Right kidney (tissue), 1 donor: Measurements from ENCODE around the gene ZNF700.
A peak's percentile ranks its signal among the peaks of the same experiment; 100 is the strongest.
"Not testable (repeated sequence)": the region's sequence is repeated elsewhere in the genome, so short reads cannot be mapped to it uniquely, and the experiment has no call there.

Experiments
- DNase-seq: peaks from one replicate; pipeline ENCODE4 v3.0.0-alpha.2; 2016

The ZNF700 gene

DNA sequence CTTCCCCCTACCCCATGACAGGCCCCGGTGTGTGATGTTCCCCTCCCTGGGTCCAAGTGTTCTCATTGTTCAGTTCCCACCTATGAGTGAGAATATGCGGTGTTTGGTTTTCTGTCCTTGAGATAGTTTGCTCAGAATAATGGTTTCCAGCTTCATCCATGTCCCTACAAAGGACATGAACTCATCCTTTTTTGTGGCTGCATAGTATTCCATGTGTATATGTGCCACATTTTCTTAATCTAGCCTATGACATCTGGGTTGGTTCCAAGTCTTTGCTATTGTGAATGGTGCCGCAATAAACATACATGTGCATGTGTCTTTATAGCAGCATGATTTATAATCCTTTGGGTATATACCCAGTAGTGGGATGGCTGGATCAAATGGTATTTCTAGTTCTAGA lies 13.5 kb downstream of the ZNF700 start:
- not testable (repeated sequence) for DNase-seq

DNA sequence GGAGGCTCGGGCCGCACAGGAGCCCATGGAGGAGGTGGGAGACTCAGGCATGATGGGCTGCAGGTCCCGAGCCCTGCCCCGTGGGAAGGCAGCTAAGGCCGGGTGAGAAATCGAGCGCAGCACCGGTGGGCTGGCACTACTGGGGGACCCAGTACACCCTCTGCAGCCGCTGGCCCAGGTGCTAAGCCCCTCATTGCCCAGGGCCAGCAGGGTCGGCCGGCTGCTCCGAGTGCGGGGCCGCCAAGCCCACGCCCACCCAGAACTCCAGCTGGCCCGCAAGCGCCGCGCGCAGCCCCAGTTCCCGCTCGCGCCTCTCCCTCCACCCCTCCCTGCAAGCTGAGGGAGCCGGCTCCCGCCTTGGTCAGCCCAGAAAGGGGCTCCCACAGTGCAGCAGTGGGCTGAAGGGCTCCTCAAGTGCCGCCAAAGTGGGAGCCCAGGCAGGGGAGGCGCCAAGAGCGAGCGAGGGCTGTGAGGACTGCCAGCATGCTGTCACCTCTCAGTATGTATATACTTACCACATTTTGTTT lies 16.5 kb downstream of the ZNF700 start:
- not testable (repeated sequence) for DNase-seq

DNA sequence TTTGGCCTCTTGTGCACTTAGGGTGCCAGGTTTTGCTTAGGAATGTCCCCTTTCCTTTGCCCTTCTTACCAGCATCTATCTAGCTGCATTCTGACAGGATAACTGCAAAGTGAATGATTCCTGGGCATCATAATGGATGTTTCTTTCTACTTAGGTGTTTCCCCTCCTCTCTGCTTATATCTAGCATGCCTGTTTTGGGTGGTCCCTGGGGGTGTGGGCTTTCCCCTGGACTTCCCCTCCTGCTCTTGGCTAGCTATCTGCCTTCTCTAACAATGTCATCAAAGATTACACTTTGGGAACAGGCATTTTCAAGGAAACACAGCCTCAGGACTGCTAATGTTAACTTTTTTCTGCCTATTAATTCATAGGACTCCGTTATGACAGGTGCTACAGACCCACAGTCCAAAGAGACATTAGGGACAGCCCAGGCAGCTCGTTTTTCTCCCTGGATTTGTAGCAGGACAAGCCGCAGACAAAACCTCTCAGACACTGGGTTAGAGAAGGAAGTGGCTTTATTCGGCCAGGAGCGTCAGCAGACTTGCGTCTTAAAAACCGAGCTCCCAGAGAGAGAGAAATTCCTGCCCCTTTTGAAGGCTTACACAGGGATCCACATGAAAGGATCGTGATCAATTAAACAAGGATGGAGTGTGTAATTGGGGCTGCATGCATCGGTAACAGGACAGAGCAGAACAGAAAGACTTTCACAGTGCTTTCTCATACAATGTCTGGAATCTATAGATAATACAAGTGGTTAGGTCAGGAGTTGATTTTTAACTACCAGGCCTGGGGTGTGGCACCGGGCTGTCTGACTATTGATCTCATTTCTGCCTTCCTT lies 17.3 kb downstream of the ZNF700 start:
- no peak for DNase-seq

DNA sequence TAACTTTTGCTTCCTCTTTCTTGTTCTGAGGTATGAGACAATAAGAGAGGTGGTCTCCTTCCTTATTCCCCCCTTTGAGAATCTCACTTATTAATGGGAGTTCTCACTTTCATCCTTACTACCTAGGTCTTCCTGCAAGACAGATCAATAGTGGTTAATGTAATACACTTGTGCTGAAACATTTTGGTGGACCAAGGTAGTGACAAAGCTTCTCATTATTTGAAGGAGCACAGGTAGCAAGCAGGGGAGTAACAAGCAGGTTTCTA lies 17.9 kb downstream of the ZNF700 start:
- peak; percentile 12 for DNase-seq

DNA sequence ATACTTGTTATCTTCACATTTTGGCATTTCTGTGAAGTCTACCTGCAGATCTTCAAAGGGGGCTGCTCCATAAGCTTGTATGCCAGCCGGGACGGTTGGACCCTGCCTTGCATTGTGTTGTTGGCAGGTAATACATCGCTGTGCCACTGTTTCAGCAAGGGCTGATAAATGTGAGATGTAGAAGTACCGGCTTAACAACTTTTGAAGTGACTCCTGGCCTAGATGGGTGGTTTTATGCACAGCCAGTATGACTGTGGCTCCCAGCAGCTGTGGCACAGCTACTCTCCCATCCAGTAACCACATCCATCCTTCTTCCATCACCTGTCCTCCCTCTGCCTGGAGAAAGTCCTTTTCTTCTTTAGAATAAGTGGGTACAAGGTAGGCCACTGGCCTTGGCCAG lies 19.7 kb downstream of the ZNF700 start:
- DNase-seq = no peak

DNA sequence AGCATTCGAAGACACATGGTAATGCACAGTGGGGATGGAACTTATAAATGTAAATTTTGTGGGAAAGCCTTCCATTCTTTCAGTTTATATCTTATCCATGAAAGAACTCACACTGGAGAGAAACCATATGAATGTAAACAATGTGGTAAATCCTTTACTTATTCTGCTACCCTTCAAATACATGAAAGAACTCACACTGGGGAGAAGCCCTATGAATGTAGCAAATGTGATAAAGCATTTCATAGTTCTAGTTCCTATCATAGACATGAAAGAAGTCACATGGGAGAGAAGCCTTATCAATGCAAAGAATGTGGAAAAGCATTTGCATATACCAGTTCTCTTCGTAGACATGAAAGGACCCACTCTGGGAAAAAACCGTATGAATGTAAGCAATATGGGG lies 23.7 kb downstream of the ZNF700 start:
- no peak for DNase-seq

DNA sequence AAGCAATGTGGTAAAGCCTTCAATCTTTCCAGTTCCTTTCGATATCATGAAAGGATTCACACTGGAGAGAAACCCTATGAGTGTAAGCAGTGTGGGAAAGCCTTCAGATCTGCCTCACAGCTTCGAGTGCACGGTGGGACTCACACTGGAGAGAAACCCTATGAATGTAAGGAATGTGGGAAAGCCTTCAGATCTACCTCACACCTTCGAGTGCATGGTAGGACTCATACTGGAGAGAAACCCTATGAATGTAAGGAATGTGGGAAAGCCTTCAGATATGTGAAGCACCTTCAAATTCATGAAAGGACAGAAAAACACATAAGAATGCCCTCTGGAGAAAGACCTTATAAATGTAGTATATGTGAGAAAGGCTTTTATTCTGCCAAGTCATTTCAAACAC lies 24.3 kb downstream of the ZNF700 start:
- DNase-seq = no peak

DNA sequence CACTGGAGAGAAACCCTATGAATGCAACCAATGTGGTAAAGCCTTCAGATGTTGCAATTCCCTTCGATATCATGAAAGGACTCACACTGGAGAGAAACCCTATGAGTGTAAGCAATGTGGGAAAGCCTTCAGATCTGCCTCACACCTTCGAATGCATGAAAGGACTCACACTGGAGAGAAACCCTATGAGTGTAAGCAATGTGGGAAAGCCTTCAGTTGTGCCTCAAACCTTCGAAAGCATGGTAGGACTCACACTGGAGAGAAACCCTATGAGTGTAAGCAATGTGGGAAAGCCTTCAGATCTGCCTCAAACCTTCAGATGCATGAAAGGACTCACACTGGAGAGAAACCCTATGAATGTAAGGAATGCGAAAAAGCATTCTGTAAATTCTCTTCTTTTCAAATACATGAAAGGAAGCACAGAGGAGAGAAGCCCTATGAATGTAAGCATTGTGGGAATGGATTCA lies 24.7 kb downstream of the ZNF700 start:
- not testable (repeated sequence) for DNase-seq

DNA sequence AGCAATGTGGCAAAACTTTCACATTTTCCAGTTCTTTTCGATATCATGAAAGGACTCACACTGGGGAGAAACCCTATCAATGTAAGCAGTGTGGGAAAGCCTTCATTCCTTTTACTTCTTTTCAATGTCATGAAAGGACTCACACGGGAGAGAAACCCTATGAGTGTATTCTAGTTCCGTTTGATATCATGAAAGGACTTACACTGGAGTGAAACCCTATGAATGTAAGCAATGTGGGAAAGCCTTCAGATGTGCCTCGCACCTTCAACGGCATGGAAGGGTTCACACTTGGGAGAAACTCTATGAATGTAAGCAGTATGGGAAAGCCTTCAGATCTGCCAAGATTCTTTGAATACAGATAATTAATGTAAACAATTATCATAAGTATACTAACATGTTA lies 25.4 kb downstream of the ZNF700 start:
- DNase-seq = no peak

DNA sequence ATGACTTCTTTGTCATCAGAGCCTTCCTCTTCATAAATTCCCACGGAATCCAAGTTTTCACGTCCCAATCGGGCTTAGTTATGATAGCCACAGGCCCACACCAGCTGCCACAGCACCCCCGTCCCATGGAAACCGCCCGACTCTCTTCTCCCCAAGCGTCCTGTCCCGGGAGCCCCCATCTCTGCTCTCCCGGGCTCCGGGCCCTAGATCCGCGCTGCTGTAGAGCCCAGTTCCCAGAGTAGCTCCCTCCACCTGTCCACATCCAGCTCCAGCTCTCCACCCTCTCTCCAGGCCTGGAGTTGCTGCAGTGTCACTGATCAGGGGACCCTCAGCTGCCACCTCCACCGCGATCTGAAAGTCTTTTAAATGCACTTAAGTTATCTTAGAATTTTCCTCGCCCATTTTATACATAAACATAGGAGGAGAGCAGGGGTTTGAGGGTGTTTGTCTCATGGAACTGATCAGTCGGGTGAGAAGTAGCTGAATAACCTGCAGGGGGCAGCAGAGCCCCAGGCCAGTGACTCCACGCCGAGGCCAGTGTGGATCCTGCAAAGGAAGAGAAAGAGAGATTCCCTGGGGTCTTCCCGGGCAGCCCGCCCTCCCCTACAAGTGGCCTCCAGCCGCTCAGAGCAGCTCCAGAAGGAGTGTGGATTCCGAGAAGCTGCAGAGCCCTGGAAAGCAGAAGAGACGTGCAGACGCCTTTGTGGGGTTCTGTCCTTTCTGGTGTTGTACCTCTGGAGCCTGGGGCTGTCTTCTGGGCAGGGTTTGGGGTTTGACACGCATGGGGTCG lies 38.9 kb downstream of the ZNF700 start:
- DNase-seq = peak; percentile 68

DNA sequence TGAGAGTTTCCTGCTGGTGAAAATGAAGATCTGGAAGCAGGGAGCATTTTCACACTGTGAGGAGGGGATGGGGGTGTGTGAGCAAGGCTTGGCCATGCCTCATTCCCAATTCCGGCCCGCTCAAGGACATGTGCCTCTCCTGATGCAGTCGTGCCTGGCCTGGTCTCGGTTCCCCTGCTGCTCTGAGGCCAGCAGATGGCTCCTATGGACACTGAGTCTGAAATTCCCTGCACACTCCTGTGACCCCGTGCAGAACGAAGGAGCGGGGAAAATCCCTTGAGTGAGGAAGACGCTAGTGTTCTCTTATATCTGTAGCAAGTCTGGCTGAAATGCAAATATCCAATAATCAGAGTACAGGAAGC lies 39.6 kb downstream of the ZNF700 start:
- no peak for DNase-seq

DNA sequence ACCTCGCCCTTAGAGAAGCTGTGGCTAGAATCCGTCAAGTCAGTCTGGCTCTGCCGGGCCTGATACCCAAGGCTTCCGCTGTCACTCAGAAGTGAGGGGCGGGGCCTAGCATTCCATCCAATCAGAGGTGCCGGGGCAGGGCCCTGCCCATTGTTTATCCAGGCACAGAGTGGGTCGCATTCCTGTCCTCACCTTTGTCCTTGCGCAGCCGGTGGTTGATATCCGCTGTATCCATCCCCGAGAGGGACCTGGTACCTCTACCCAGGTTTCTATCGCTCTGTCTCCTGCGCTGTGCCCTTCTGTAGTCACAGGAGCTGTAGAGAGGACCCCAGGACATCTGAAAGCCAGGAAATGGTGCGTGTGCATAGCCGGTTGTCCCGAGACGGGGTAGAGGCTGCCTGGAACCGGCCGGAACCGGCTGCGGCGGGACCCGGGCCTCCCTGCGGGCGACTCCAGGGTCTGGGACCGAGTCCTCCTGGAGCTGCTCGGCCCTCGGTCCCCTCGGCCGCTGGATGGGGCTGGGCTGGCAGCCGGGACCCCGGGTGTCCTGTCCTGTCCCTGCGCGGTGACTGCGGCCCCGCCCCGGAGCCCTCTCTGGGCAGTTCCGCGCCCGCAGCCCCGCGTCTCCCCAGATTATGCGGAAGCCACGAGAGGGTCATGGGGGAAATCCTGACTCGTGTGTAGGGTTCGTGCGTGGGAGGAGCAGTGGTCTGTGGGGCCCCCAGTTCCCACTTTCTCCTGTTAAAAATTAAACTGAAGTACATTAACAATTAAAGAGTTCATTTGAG lies 40.1 kb downstream of the ZNF700 start, which contains the start of gene ZNF763:
Gene ZNF763 (plus strand): TSS at position 183 of the 788 bp plus-strand sequence. CDS start 169 bp downstream, at position 352.
- peak; percentile 94 for DNase-seq

DNA sequence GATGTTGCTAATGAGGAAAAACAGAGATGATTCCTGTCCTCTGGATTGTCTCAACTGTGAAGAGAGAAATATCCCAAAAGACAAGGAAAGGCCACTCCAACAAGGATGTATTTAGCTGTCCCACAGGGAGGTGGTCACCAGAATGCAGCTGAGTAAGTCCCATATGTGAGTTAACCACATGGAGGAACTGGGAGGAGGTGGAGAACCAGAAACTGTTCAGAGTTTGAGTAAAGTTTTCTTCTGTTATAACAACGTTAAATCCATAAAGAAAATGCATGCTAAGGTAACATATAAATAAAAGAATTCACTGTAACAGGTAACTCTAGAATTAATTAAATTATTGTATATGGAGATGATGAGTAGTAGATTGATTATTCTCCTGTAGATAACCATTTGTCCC lies 45.3 kb downstream of the ZNF700 start:
- no peak for DNase-seq

DNA sequence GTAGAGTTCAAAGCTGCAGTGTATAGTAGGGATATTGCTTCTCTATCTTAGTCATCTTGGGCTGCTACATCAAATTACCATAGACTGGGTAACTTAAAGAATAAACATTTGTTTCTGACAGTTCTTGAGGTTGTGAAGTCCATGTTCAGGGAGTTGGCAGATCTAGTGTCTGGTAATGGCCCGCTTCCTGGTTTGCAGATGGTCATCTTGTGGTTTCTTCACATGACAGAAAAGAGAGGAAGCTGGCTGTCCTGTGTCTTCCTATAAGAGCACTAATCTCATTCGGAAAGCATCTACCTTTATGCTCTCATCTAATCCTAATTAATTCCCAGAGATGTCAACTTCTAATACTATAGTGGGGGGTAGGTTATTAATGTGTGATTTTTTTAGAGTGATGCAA lies 46.1 kb downstream of the ZNF700 start:
- no peak for DNase-seq

DNA sequence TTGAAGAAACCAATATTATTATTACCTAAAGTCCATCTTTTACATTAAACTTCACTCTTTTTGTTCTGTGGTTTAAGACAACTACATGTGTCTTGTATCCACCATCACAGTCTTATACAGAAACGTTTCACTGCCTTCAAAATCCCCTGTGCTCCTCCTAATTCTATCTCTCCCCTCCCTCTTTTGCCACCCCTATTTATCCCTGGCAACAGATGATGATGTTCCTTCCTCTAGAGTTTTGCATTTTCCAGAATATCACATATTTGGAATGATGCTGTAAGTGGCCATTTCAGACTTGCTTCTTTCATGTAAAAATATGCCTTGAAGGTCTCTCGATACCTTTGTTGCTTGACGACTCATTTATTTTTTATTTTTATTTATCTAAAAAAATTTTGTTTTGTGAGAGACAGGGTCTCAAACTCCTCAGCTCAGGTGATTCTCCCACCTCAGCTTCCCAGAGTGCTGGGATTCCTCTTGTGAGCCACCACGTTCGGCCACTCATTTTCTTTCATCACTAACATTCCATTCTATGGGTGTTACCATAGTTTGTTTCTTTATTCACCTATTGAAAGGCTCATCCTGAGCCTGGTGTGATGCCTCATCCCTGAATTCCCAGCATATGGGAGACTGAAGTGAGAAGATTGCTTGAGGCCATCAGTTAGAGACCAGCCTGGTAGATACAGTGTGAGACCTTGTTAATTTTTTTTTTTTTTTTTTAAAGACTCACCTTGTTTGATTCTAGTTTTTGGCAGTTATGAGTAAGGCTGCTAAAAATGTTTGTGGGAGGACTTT lies 48.3 kb downstream of the ZNF700 start:
- no peak for DNase-seq

DNA sequence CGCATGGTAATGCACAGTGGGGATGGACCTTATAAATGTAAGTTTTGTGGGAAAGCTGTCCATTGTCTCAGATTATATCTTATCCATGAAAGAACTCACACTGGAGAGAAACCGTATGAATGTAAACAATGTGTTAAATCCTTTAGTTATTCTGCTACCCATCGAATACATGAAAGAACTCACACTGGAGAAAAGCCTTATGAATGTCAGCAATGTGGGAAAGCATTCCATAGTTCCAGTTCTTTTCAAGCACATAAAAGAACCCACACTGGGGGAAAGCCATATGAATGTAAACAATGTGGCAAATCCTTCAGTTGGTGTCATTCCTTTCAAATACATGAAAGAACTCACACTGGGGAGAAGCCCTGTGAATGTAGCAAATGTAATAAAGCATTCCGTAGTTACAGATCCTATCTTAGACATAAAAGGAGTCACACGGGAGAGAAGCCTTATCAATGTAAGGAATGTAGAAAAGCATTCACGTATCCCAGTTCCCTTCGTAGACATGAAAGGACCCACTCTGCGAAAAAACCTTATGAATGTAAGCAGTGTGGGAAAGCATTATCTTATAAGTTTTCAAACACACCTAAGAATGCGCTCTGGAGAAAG lies 53.7 kb downstream of the ZNF700 start:
- no peak for DNase-seq

DNA sequence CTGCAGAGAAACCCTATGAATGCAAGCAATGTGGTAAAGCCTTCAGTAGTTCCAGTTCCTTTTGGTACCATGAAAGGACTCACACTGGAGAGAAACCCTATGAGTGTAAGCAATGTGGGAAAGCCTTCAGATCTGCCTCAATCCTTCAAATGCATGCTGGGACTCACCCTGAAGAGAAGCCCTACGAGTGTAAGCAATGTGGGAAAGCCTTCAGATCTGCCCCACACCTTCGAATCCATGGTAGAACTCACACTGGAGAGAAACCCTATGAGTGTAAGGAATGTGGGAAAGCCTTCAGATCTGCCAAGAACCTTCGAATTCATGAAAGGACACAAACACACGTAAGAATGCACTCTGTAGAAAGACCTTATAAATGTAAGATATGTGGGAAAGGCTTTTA lies 54.6 kb downstream of the ZNF700 start:
- no peak for DNase-seq

DNA sequence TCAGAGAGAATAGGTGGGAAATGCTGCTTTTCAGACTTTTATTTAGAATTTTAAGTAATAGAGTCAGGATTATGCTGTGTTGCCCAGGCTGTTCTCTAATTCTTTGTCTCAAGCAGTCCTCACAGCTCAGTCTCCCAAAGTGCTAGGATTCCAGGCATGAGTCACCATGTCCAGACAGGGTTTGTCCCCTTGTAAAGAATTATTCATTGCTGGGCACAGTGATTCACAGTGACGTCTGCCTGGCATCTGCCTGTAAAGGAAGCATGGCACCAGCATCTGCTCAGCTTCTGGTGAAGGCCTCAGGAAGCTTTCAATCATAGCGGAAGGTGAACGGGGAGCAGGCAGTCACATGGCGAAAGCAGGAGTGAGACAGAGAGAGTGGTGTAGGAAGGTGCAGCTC lies 57.6 kb downstream of the ZNF700 start:
- DNase-seq = no peak

DNA sequence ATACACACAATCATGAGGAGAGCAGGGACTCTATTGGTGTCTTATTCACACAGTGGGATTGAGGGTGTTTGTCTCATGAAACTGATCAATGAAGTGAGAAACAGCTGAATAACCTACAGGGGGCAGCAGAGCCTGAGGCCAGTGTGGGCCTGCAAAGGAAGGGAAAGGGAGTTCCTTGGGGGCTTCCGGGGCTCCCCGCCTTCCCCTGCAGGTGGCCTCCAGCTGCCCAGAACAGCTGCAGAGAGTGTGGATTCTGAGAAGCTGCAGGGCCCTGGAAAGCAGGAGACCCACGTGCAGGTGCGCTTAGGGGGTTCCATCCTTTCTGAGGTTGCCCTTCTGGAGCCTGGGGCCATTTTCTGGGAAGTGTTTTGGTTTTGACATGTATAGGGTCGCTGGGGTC lies 60.1 kb downstream of the ZNF700 start:
- DNase-seq = no peak

DNA sequence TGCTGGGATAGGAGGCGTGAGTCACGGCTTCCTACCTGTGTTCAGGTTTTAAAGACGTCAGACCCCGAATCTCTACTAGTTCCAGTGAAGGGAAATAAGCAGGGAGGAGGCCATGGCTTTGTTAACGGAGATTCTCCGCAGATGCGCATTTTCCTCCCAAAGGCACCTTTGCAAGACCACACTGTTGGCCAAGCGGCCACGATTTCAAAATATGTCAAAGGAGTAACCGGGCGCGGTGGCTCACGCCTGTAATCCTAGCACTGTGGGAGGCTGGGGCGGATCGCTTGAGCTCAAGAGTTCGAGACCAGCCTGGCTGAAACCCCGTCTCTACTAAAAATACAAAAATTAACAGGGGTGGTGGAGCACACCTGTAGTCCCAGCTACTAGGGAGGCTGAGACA lies 61.8 kb downstream of the ZNF700 start:
- no peak for DNase-seq
